ENCODE measurements around the gene PRAC1.

PRAC1 gene

DNA sequence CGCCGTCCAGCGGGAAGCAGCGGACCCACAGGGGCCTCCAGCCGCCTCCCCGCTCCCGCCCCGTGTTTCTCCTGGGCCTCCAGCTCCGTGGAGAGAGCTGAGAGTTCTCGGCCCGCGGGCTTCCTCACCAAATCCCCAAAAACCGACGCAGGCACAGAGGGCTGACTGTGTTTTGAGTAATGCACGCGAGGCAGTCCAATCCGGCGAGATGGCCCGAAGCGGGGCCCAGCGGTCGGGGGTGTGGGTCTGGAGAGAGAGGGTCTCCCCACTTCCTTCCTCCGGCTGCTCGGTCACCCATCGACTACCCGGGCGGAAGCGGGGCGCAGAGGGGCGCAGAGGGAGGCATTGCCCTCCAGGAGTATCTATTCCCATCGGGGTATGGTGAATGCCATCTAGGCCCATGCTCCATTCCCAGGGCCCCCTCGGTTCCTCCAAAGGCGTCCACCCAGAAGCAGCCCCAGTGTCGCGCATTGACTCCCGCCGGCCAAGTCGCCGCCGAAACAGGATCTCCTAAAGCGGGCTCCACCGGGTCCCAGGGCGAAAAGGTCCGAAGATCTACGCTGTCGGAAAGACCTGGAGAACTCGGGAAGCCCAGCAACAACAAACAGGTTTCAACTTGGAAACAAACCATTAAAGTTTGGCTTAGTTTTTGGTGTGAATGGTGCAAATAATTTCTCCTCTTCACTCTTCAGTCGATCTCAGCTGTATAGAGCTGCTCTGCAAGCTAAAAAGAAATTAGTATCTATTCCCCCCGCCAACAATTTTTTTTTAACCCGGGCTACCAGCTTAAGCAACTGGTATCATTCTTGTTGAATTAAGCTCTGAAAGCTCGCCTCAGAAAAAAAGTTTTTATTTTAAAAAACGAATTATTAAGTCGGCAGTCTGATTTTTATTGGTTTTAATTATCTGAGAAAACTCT, 25.4 kb upstream of the PRAC1 start:
- H3K36me3 ChIP-seq (ENCODE audit: insufficient read depth, low read length), result no peaks in the 10 kb centered on the region
- no peak overlapping the region for H3K9ac ChIP-seq (ENCODE audit: low read depth, low read length)
- peaks cover 76% of the 10 kb centered on the region for H3K27me3 ChIP-seq (ENCODE audit: insufficient read depth, low read length, poor library complexity)
- H3K27ac ChIP-seq (ENCODE audit: low read length), result no peak overlapping the region
- ATAC-seq (ENCODE audit: insufficient read depth, low read depth) (no peak), DNase-seq (no peak)
- H3K4me2 ChIP-seq (ENCODE audit: insufficient read depth, low read length), result no peak overlapping the region
- H3K9me3 ChIP-seq (ENCODE audit: insufficient read depth, low read length, severe bottlenecking), result no peaks in the 10 kb centered on the region
- no peaks in the 10 kb centered on the region for H3K79me2 ChIP-seq (ENCODE audit: insufficient read depth, low read length)
- peaks cover 4% of the 10 kb centered on the region; the same call in 1 of the 2 replicates for H4K20me1 ChIP-seq (ENCODE audit: insufficient read depth, low read length)
- H3K4me1 ChIP-seq (ENCODE audit: insufficient read depth, low read length), result no peaks in the 10 kb centered on the region
- H2AFZ ChIP-seq (ENCODE audit: low read depth, low read length), result no peak overlapping the region
- no peak overlapping the region for H3K4me3 ChIP-seq (ENCODE audit: low read depth in 1 of 2, low read length in 2 of 2)
- TF ChIP-seq EZH2 (IDR thresholded peaks at IDR 0.05; ENCODE audit: borderline replicate concordance, low read depth, low read length, severe bottlenecking), result no peak
- TF ChIP-seq, protein P1, sequence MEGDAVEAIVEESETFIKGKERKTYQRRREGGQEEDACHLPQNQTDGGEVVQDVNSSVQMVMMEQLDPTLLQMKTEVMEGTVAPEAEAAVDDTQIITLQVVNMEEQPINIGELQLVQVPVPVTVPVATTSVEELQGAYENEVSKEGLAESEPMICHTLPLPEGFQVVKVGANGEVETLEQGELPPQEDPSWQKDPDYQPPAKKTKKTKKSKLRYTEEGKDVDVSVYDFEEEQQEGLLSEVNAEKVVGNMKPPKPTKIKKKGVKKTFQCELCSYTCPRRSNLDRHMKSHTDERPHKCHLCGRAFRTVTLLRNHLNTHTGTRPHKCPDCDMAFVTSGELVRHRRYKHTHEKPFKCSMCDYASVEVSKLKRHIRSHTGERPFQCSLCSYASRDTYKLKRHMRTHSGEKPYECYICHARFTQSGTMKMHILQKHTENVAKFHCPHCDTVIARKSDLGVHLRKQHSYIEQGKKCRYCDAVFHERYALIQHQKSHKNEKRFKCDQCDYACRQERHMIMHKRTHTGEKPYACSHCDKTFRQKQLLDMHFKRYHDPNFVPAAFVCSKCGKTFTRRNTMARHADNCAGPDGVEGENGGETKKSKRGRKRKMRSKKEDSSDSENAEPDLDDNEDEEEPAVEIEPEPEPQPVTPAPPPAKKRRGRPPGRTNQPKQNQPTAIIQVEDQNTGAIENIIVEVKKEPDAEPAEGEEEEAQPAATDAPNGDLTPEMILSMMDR (IDR thresholded peaks at IDR 0.05; ENCODE audit: borderline replicate concordance, extremely low read depth, low read length, poor library complexity, severe bottlenecking), result no peak

GRCh38 chr17:48746916-48747444, 24.7 kb upstream of the PRAC1 start:
- Histone ChIP-seq H3K36me3 (ENCODE audit: insufficient read depth, low read length) (no peaks in the 10 kb centered on the region), H3K4me2 (ENCODE audit: insufficient read depth, low read length) (no peak overlapping the region), H3K4me1 (ENCODE audit: insufficient read depth, low read length) (no peaks in the 10 kb centered on the region), H3K4me3 (ENCODE audit: low read depth in 1 of 2, low read length in 2 of 2) (no peak overlapping the region), H3K27ac (ENCODE audit: low read length) (no peak overlapping the region), H2AFZ (ENCODE audit: low read depth, low read length) (no peak overlapping the region), H4K20me1 (ENCODE audit: insufficient read depth, low read length) (peaks cover 4% of the 10 kb centered on the region; the same call in 1 of the 2 replicates), H3K79me2 (ENCODE audit: insufficient read depth, low read length) (no peaks in the 10 kb centered on the region), H3K27me3 (ENCODE audit: insufficient read depth, low read length, poor library complexity) (peaks cover 75% of the 10 kb centered on the region), H3K9me3 (ENCODE audit: insufficient read depth, low read length, severe bottlenecking) (no peaks in the 10 kb centered on the region), H3K9ac (ENCODE audit: low read depth, low read length) (no peak overlapping the region)
- TF ChIP-seq, protein P1 (IDR thresholded peaks at IDR 0.05; ENCODE audit: borderline replicate concordance, extremely low read depth, low read length, poor library complexity, severe bottlenecking), result no peak
- TF ChIP-seq EZH2 (IDR thresholded peaks at IDR 0.05; ENCODE audit: borderline replicate concordance, low read depth, low read length, severe bottlenecking), result no peak
- ATAC-seq (ENCODE audit: insufficient read depth, low read depth), result no peak
- no peak for DNase-seq

GRCh38 chr17:48745381-48746275, 23.3 kb upstream of the PRAC1 start:
- no peaks in the 10 kb centered on the region for H3K36me3 ChIP-seq (ENCODE audit: insufficient read depth, low read length)
- no peak overlapping the region for H2AFZ ChIP-seq (ENCODE audit: low read depth, low read length)
- no peaks in the 10 kb centered on the region for H3K4me1 ChIP-seq (ENCODE audit: insufficient read depth, low read length)
- H3K9ac ChIP-seq (ENCODE audit: low read depth, low read length), result no peak overlapping the region
- no peak overlapping the region for H3K27ac ChIP-seq (ENCODE audit: low read length)
- no peaks in the 10 kb centered on the region for H3K79me2 ChIP-seq (ENCODE audit: insufficient read depth, low read length)
- H3K4me3 ChIP-seq (ENCODE audit: low read depth in 1 of 2, low read length in 2 of 2), result no peak overlapping the region
- DNase-seq (no peak), ATAC-seq (ENCODE audit: insufficient read depth, low read depth) (no peak)
- H4K20me1 ChIP-seq (ENCODE audit: insufficient read depth, low read length), result no peaks in the 10 kb centered on the region
- H3K4me2 ChIP-seq (ENCODE audit: insufficient read depth, low read length), result no peak overlapping the region
- TF ChIP-seq EZH2 (IDR thresholded peaks at IDR 0.05; ENCODE audit: borderline replicate concordance, low read depth, low read length, severe bottlenecking), result no peak
- TF ChIP-seq, protein P1 (IDR thresholded peaks at IDR 0.05; ENCODE audit: borderline replicate concordance, extremely low read depth, low read length, poor library complexity, severe bottlenecking), result no peak
- no peaks in the 10 kb centered on the region for H3K9me3 ChIP-seq (ENCODE audit: insufficient read depth, low read length, severe bottlenecking)
- H3K27me3 ChIP-seq (ENCODE audit: insufficient read depth, low read length, poor library complexity), result peaks cover 63% of the 10 kb centered on the region
